Germinal center (tissue), 1 donor: ENCODE measurements around the gene SEL1L3.

Experiments used
- DNase-seq: peaks from one replicate; pipeline ENCODE4 v3.0.0; 2012; ENCODE audit warnings: mixed read lengths, low spot score

The SEL1L3 gene

GRCh38 chr4:25817059-25817681, 45.6 kb downstream of the SEL1L3 start:
- no peak for DNase-seq

GRCh38 chr4:25816591-25817058, 46.2 kb downstream of the SEL1L3 start:
- DNase-seq, result no peak

DNA sequence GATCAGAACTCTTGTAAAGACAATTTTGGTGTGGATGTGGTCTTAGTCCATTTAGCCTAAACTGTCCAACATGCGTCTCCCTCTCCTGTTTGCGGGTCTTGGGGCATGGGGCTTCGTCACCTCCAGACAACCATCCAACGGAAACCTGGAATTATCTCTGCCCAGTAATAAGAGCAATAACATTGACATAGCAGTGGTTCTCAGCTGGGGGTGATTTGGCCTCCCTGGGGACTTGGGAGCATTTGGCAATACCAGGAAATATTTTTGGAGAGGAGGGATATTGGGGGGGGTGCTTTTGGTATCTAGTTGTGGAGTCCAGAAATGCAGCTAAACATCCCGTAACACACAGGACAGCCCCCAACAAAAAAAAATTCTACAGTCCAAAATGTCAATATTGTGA, 47.2 kb downstream of the SEL1L3 start:
- DNase-seq, result no peak

DNA sequence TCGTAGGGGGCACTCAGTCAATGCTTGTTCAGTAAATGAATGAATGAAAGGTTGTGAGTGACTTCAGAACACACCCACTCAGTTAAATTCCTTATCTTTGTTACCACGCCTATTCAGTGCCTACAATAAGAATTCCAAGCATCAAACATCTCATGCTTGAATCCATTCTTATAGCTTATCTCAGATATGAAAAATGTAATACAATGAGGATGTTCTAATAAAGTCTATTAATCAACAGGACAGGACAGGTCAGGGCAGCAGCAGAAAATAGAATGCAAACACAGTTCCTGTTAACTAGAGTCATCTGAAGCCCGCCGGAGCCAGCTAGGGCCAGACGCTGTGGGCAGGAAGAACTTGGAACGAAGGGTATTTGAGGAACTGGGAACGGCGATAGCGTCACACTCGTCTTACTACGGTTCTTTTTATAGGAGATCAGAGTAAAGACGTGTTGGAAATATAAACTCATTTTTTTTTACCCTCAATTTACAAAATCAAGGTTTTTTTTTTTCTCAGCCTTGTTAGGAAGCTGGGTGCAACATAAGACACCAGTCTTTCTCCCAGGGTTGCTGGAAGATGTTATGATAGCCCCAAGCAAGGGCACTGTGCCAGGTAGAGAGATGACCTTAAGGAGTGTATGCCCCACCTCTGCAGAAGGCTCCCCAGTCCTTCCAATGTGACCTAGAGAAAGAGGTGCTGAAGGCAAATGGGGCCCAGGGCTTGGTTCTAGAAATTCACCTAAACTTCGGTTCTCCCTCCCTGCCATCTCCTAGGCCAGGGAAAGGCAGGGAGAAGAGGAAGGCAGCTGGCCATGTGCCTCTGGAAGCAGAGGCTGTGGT, 48.3 kb downstream of the SEL1L3 start:
- no peak for DNase-seq

DNA sequence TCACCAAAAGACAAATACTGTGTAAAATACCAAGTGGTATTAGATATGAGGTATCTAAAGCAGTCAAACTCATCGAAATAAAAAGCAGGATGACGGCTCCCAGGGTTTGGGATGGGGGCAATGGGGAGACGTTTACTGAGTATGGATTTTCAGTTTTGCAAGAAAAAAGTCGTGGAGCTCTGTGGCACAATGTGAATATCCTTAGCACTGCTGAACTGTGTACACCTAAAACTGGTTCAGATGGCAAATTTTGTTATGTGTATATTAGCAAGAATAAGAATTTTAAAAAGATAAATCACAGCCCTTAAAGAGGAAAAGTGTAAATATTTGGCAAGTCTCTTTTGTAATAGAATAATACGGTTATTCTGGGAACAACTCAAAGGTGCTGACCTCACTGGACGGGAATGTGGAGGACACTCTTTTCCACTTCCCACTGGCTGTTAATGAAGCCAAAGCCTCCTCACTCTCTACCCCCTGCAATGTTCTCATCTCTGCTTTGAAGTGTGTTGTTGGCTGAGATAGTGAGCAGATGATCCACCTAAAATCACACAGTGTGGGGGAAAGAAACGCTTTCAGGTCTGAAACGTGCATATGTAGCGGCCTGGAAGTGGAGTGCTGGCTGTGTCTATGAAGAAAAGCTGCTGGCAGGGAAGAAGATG, 49.2 kb downstream of the SEL1L3 start:
- no peak for DNase-seq

GRCh38 chr4:25811841-25812240, 50.9 kb downstream of the SEL1L3 start:
- no peak for DNase-seq

GRCh38 chr4:25811374-25811690, 51.5 kb downstream of the SEL1L3 start:
- no peak for DNase-seq

- DNase-seq, result no peak
These were observed 52.1 kb downstream of the SEL1L3 start for GRCh38 chr4:25810461-25811373.

DNA sequence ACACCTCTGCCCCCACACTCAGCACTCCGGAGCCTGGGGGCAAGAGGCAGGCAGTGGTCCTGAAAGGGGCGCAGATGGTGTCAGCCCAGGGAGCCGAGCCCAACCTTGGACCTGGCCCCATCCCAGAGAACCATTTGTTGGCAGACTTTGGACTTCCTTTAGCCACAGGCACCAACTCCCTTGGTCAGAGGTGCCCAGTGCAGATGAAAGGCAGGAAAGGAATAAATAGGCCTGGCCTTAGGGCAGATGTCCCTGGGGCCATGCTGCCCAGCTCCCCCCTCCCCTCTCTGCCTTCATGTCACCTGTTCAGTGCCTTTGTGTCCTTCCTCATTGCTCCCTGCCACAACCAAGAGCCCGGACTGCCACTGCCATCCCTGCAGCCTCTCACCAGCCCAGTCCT, 52.8 kb downstream of the SEL1L3 start:
- no peak for DNase-seq

DNA sequence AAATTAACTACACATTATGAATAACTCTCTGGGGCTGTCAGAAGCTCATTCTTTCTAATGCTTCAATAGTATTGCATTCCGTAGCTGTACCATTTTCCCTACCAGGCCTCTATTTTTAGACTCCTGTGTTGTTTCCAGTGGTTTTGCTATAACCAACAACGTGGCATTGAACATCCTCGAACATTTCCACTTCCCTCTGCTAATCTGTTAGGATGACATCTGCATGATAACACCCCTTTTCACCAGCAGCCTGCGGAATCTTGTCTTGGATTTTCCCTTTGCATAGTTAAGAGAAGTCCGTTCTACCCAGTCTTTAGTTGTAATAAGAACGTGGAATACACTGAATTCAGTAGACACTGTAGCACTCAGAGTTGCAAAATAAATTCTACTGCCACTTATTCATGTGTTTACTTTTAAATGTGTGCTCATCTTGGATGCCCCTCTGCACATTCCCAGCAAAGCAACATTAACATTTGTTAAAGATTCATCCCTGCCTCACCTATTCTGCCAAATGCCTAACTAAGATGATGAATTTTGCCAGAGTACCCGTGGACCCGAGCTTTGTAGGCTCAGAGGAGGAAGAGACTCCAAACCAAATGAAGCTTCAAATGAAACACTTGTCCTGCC, 55.6 kb downstream of the SEL1L3 start:
- DNase-seq, result no peak

DNA sequence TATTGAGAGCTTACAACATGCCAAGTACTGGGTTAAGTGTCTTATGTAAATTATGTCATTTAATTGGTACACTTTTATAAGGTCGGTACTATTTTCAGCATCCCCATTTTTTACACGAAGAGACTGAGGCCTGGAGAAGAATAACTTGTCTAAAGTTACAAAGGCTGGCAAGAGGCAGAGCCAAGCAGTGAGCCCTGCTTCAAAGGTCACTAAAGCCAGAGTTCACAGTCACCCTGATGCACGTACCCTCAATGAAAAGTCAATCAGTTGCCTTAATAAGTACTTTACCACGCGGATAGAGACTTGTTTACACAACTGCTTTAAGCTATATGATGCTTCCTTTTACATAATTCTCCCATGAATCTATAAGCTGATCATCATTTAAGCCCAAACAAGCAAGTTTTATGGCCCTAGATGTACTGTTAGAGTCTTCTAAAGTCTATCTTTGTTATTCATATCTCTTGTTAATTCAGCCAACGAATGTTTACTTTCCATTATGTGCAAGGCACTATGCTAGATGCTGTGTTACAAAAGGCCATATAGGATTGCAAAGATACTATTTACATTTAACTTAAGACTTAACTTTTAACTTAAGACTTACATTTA, 57.4 kb downstream of the SEL1L3 start:
- no peak for DNase-seq

DNA sequence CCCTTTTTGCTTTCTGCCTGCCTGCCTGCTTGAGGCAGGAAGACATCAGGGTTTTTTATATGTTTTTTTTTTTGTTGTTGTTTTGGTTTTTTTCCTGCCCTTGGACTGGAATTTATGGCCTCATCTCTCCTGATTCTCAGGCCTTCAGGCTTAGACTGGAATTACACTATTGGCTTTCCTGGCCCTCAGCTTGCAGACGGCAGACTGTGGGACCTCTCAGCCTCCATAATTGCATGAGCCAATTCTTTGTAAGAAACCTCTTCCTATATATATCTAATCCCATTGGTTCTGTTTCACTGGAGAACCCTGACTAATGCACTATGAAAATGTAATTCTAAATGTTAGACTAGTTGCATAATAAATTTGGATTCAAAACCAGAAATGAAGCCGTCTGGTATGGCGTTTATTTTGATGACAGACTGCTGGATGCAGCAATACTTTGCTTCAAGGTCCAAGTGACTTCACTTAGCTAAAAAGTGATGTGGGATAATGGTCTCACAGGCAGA, 59.0 kb downstream of the SEL1L3 start:
- DNase-seq, result no peak

GRCh38 chr4:25801594-25801993, 61.2 kb downstream of the SEL1L3 start:
- no peak for DNase-seq

DNA sequence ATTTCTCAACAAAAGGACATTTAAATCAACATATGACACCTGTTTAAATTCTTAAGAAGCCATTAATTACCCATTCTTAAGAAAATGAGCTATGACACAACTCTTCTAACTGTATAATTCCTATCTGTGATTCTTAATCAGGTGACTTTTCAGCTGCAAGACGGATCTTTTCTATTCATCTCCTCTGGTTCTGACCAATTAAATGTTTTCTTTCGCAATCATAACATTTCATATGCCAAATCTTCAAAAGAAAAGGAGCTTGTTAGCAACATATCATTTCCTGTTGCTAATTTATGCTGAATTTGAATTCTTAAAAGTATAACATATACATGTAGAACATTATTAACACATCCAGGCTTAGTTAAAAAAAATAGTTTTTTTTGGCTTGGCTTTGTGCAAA, 62.5 kb downstream of the SEL1L3 start:
- DNase-seq, result no peak

GRCh38 chr4:25799522-25799921, 63.3 kb downstream of the SEL1L3 start:
- DNase-seq, result no peak

DNA sequence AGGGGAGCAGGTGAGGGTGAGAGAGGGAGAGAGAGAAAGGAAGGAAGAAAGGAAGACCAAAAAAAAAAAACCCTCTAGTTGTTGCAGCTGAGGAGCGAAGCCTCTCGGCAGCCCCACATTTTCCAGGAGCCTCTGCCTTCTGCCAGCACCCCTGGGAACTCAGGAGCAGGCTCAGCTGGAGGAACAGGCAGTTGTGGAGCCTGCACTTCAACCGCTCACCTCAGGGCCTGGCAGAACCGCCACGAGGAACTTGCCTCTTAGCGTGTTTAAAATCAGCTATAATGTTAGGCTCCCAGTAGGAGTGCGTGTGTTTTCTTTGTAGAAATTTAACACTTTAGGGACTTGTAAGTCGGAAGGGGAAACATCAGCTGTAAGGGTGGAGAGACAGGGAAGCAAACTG, 65.7 kb downstream of the SEL1L3 start:
- no peak for DNase-seq

DNA sequence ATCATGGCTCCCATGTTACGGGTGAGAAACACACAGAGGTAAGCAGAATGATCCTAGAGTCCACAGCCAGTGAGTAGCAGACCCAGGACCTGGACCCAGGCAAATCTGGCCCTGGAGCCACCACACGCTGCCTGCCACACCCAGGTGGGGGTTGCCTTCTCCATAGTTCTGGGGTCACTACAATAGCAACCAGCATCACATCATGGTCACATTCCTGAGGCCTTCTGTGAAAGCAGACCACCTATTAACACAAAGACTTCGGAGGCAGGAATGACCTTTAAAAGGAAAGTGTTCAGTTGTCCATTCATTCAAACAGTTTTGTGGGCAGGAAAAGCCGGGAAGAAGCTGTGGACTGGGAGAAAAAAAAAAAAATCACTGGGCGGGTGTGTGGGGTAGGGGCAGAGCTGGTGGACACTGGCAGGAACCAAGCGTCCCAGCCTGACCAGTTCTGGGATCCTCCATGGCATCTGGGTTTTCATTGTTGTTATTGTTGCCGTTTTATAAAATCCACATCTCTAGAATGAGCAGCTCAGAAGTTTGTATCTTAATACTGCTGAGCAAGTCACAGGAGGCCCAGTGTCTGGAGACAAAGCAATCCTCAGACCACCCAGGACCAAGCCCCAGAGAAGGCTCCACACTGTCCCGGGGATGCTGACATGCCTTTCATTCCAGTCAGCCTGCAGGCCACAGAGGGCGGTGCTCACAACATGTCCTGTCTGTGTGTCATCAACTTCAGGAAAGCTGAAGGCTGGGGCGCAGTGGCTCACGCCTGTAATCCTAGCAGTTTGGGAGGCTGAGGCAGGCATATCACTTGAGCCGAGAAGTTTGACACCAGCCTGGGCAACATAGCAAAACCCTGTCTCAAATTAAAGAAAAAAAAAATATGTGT, 67.0 kb downstream of the SEL1L3 start:
- DNase-seq, result no peak

DNA sequence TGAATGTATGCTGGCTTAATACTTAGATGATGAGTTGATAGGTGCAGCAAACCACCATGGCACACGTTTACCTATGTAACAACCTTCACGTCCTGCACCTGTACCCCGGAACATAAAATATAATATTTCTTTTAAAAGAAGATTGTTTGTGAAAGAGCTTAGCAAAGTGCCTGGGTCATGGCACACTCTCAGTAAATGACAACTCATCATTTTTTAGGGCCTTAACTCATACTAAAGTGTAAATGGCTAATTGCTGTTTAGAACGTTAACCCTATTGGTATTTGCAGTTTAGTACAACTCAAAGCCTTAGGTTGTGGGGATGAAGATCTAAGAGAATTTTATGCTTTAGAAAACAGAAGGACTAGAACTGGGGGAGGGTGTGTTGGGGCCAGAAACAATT, 67.7 kb downstream of the SEL1L3 start:
- DNase-seq, result no peak

- DNase-seq, result no peak
These were observed 69.9 kb downstream of the SEL1L3 start for GRCh38 chr4:25792876-25793275.

- no peak for DNase-seq
These were observed 70.5 kb downstream of the SEL1L3 start for GRCh38 chr4:25792200-25792791.
